ELR (cell line): ENCODE results near the gene BBS9.

Experiments used
- DNase-seq: peaks from one replicate; pipeline ENCODE4 v3.0.0-alpha.2; 2015; ENCODE audit warnings: low read depth

Gene BBS9

GRCh38 chr7:33612442-33612841 lies 483.1 kb downstream of the BBS9 start:
- no peak for DNase-seq

GRCh38 chr7:33614357-33615117 lies 485.2 kb downstream of the BBS9 start:
- DNase-seq = no peak

GRCh38 chr7:33616752-33617151 lies 487.4 kb downstream of the BBS9 start:
- DNase-seq = no peak

- no peak for DNase-seq
Measured at GRCh38 chr7:33619264-33619663, 489.9 kb downstream of the BBS9 start.

GRCh38 chr7:33623267-33623666 lies 493.9 kb downstream of the BBS9 start:
- no peak for DNase-seq

- DNase-seq = no peak
Measured at GRCh38 chr7:33624215-33624614, 494.9 kb downstream of the BBS9 start.

- no peak for DNase-seq
Measured at GRCh38 chr7:33626869-33627268, 497.5 kb downstream of the BBS9 start.

GRCh38 chr7:33627741-33628140 lies 498.4 kb downstream of the BBS9 start:
- DNase-seq = no peak

- DNase-seq = no peak
Measured at GRCh38 chr7:33628894-33629293, 499.5 kb downstream of the BBS9 start.

GRCh38 chr7:33630359-33630758 lies 501.0 kb downstream of the BBS9 start:
- no peak for DNase-seq

- no peak for DNase-seq
Measured at GRCh38 chr7:33632322-33632721, 503.0 kb downstream of the BBS9 start.

- no peak for DNase-seq
Measured at GRCh38 chr7:33632840-33633525, 503.6 kb downstream of the BBS9 start.

GRCh38 chr7:33634606-33635005 lies 505.2 kb downstream of the BBS9 start:
- no peak for DNase-seq

GRCh38 chr7:33636359-33636758 lies 507.0 kb downstream of the BBS9 start:
- no peak for DNase-seq

- no peak for DNase-seq
Measured at GRCh38 chr7:33639552-33640197, 510.3 kb downstream of the BBS9 start.

GRCh38 chr7:33640741-33641140 lies 511.4 kb downstream of the BBS9 start:
- peak; percentile 4 for DNase-seq

GRCh38 chr7:33642312-33642711 lies 512.9 kb downstream of the BBS9 start:
- no peak for DNase-seq

GRCh38 chr7:33643530-33643929 lies 514.2 kb downstream of the BBS9 start:
- DNase-seq = no peak

GRCh38 chr7:33644489-33644888 lies 515.1 kb downstream of the BBS9 start:
- no peak for DNase-seq

- DNase-seq = no peak
Measured at GRCh38 chr7:33645104-33645503, 515.7 kb downstream of the BBS9 start.

GRCh38 chr7:33646166-33646565 lies 516.8 kb downstream of the BBS9 start:
- DNase-seq = no peak

- DNase-seq = no peak
Measured at GRCh38 chr7:33646891-33647391, 517.6 kb downstream of the BBS9 start.
